Left forelimb (tissue), 1 donor: ENCODE data around the gene AQP3.
"Not testable (repeated sequence)": the region's sequence is repeated elsewhere in the genome, so short reads cannot be mapped to it uniquely, and the experiment has no call there.

Source experiments
- DNase-seq: peaks from one replicate; pipeline ENCODE4 v3.0.0-alpha.2; 2018; ENCODE audit warnings: low spot score

AQP3 gene

GRCh38 chr9:33446946-33447798 is at the start of gene AQP3:
TSS of gene AQP3 (minus strand) at chr9:33447593. CDS start at chr9:33447530, 63 bp downstream.
- DNase-seq = peak; percentile 80

GRCh38 chr9:33493819-33494218 is 46.4 kb upstream of the AQP3 start:
- DNase-seq = not testable (repeated sequence)

- no peak for DNase-seq
Observed at GRCh38 chr9:33489066-33489465, 41.7 kb upstream of the AQP3 start.

GRCh38 chr9:33485312-33485711 is 37.9 kb upstream of the AQP3 start:
- not testable (repeated sequence) for DNase-seq

- DNase-seq = no peak
Observed at GRCh38 chr9:33480976-33481375, 33.6 kb upstream of the AQP3 start.

GRCh38 chr9:33480106-33480505 is 32.7 kb upstream of the AQP3 start:
- no peak for DNase-seq

GRCh38 chr9:33476503-33476902 is 29.1 kb upstream of the AQP3 start:
- DNase-seq = no peak

- no peak for DNase-seq
Observed at GRCh38 chr9:33475357-33475756, 28.0 kb upstream of the AQP3 start.

- peak; percentile 98 for DNase-seq
Observed at GRCh38 chr9:33473643-33474352, 26.4 kb upstream of the AQP3 start, which contains the start of gene NOL6. TSS of gene NOL6 (minus strand) at chr9:33473924. CDS start at chr9:33473842, 82 bp downstream.

- no peak for DNase-seq
Observed at GRCh38 chr9:33472881-33473615, 25.7 kb upstream of the AQP3 start.

- DNase-seq = no peak
Observed at GRCh38 chr9:33472171-33472880, 24.9 kb upstream of the AQP3 start.

GRCh38 chr9:33471361-33471760 is 24.0 kb upstream of the AQP3 start:
- DNase-seq = no peak

GRCh38 chr9:33469891-33470290 is 22.5 kb upstream of the AQP3 start:
- no peak for DNase-seq

GRCh38 chr9:33468797-33469621 is 21.6 kb upstream of the AQP3 start:
- DNase-seq = no peak

GRCh38 chr9:33468215-33468730 is 20.9 kb upstream of the AQP3 start:
- DNase-seq = no peak

- no peak for DNase-seq
Observed at GRCh38 chr9:33467526-33467925, 20.1 kb upstream of the AQP3 start.

GRCh38 chr9:33466565-33467495 is 19.4 kb upstream of the AQP3 start:
- no peak for DNase-seq

- no peak for DNase-seq
Observed at GRCh38 chr9:33465596-33466564, 18.5 kb upstream of the AQP3 start.
